Pancreas (tissue), 10 donors: ENCODE data around the gene PRKCZ. TPM values are rescaled to one million over a fixed set of nuclear protein-coding genes. Genes with fewer than 3 reads are reported as not detected.

ENCODE experiments used
- ATAC-seq, 4 donors: fragments of 200-7000 bp; cut with Tn5 transposase; one replicate each; pipeline versions ENCODE4 v1.8.0 to v1.9.1; 2020; ENCODE audit warnings: mild to moderate bottlenecking in 4 of 4, moderate library complexity in 4 of 4
- DNase-seq, 6 donors: peaks; one replicate each; pipeline ENCODE4 v3.0.0-alpha.2; 2020
- FAIRE-seq: peaks from 2 replicates; lab custom pipeline; 2012; peaks lifted over from hg19 to GRCh38; lab: Jason Lieb, UNC
- H3K27ac ChIP-seq, 4 donors: fragments of 200-600 bp; sonication (generic); 1 replicate in 3 of 4; 2 replicates in 1 of 4; pipeline versions ENCODE4 v1.5.0 to v1.8.0; 2020
- H3K27me3 ChIP-seq, 4 donors: fragments of 200-600 bp; one replicate each; pipeline ENCODE4 v1.8.0; 2021
- H3K36me3 ChIP-seq, 3 donors: fragments of 200-600 bp; sonication (generic) in 1 of 3; one replicate each; pipeline versions ENCODE4 v1.5.0 to v1.8.0; 2020 to 2021
- H3K4me1 ChIP-seq, 3 donors: fragments of 200-600 bp; one replicate each; pipeline ENCODE4 v1.8.0; 2021
- H3K4me3 ChIP-seq, 4 donors: fragments of 200-600 bp; sonication (generic) in 2 of 4; one replicate each; pipeline versions ENCODE4 v1.5.0 to v1.8.0; 2020 to 2021
- H3K9me3 ChIP-seq, 4 donors: fragments of 200-600 bp; one replicate each; pipeline ENCODE4 v1.8.0; 2021
- CTCF ChIP-seq, 4 donors: fragments of 200-600 bp; sonication (generic) in 3 of 4; IDR thresholded peaks; one replicate each; pipeline versions ENCODE4 v1.5.0 to v1.8.0; 2021; ENCODE audit warnings: antibody characterized with exemption in 4 of 4
- whole genome bisulfite sequencing, 2 donors: extraction: QIAGEN DNeasy Blood & Tissue Kit; methylation state at CpG; one replicate each; pipeline ENCODE4 v1.1.7; 2013; 5-methylcytosine and 5-hydroxymethylcytosine counted together
- intact Hi-C, 3 donors: fragments of 100-400 bp; cut with DNase I; formaldehyde crosslinking; loops; one replicate each; pipeline versions ENCODE4 v1.11.1 to v1.14.2; 2022
- polyA plus RNA-seq, 2 donors: library from polyadenylated mRNA; stranded (reverse); fragments of 200-250 nt; gene quantifications; one replicate each; pipeline ENCODE4 v1.2.3, GENCODE V29; 2013
- total RNA-seq, 6 donors: library from RNA; stranded (reverse); fragmentation: NEBNext Ultra II Directional in 4 of 6; extraction: Animal tissue kit (Norgen Biotek cat#: 25700) in 4 of 6; gene quantifications; one replicate each; pipeline versions ENCODE4 v1.2.1 to v1.2.4, GENCODE V29; 2021 to 2023
- donor health status: healthy with polysubstance abuse.
- donor health status: DM: no; HTN: no; CAD: no; lungs with moderate emphysema.
- donor health status: DM: no; HTN: no; CAD: no.
- donor health status: control.
- donor health status: control.
- donor health status: Bipolar disorder and iron deficiency.
- donor health status: DM: yes; HTN: yes; CAD: no.
- donor health status: DM: no; HTN: no; CAD: no.
- donor health status: DM: no; HTN: no; CAD: no.
- donor health status: DM: yes; HTN: yes; CAD: no.

PRKCZ gene
- total and polyA plus RNA-seq, 8 donors, result 9.8 to 27.4 (median 17.1) TPM

DNA sequence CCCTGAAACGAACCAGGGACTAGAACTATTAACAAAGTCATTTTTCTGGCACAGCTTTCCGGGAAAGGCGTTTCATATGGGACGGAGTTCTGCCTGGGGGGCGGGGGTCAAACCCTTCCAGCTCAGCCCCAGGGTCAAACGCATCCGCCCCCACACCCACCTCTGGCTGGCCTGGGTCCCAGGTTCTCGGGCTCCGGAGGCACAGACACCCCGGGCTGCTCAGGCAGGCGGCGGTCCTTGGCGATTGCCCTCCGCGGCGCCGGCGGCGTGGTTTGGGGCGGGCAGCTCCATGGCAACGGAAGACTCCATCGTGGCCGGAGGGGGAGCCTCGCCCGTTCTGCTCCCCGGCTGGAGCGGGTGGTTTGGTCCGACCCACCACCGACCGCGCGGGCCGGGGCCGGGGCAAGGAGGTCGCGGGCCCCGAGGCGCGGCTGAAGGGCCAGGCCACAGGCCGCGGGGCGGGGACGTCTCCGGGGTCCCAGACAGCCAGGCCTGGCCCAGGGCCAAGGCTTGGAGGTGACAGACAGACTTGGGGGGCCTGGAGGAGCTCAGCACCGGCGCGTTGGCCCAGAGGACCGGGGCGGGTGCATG is 46.6 kb upstream of the PRKCZ start, which contains the start of gene CFAP74:
Gene CFAP74 (minus strand): TSS at position 246 of the 591 bp plus-strand sequence. CDS start 12,830 bp downstream, outside the sequence.
- no peaks in the 10 kb centered on the region for H3K4me1 ChIP-seq
- no peak within 1 kb of the TSS for H3K4me3 ChIP-seq
- FAIRE-seq (no peak), DNase-seq (peak in 1 of 6 donors; percentile 26), ATAC-seq (peak in 2 of 4 donors; percentile 59 to 78)
- H3K27ac ChIP-seq, result no peak within 1 kb of the TSS
- 9 to 10% methylated on average over 42 to 49 of the region's 49 CpGs for WGBS, 2 donors
- H3K36me3 ChIP-seq, result no peaks in the 10 kb centered on the region
- no peaks in the 10 kb centered on the region for H3K9me3 ChIP-seq
- TF ChIP-seq CTCF (IDR thresholded peaks at IDR 0.05), result no peak
- intact Hi-C loops, result no loop called here
- H3K27me3 ChIP-seq, result peaks cover 0 to 12% (median 3%) of the 10 kb centered on the region in 4 donors

DNA sequence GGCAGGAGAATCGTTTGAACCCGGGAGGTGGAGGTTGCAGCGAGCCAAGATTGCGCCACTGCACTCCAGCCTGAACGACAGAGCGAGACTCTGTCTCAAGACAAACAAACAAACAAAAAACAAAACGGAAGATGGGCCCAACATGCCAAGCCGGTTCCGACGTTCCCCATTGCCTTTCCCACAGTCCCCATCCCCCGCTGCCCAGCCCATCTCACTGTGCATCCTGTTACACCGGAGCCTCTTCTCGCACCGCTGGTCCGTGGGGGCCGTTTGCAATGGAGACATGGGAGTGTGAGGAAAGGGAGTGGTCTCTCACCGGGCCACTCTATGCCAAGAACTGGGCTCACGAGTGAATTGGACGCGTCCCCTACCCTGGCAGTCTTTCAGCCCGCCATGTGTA is 45.4 kb upstream of the PRKCZ start:
- Histone ChIP-seq H3K9me3 (no peaks in the 10 kb centered on the region), H3K27ac (no peak overlapping the region), H3K4me1 (no peaks in the 10 kb centered on the region), H3K27me3 (peaks cover 0 to 12% (median 3%) of the 10 kb centered on the region in 4 donors), H3K4me3 (no peak overlapping the region), H3K36me3 (no peaks in the 10 kb centered on the region)
- FAIRE-seq (no peak), ATAC-seq (no peak), DNase-seq (no peak)
- intact Hi-C loops, result no loop called here
- TF ChIP-seq CTCF (IDR thresholded peaks at IDR 0.05), result no peak
- 71 to 74% methylated on average over 21 of the region's 21 CpGs for WGBS, 2 donors

DNA sequence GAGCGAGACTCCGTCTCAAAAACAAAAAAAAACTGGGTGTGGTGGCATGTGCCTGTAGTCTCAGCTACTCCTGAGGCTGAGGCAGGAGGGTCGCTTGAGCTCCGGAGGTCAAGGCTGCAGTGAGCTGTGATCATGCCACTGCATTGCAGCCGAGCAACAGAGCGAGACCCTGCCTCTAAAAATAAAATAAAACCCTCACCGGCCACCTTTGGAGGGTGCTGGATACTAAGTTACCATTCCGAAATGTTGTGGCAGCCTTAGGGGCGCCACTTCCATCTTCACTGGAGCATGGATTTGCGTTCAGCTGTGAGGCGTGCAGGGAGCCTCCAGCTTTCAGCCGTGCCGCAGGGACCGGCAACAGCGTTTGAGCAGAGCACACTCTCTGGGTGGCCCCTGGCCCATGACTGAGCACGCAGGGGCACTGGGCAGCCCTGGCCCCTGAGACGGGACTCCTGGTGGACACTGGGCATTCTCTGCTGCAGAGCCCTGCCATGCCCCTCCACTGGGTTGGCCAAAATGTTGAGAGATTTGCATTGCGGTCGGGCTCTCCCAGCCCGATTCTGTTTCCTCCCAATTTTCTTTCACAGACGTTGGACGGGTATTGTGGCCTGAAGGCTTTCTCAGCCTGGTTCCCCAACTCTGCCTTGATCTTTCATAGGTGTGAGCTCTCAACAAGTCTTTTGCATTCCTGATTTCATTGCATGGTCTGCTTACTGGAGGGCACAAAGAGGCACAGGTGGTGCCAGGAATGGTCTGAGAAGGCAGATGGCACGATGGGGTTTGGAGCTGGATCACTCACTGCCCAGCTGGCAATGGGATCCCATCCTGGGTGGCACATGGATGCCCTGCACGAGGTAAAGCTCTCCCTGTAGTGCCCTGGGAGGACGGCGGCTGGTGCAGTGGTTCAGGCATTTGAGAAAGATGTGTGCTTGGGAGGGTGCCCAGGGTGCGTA is 40.8 kb upstream of the PRKCZ start:
- no peak overlapping the region for H3K27ac ChIP-seq
- DNase-seq (no peak), ATAC-seq (no peak), FAIRE-seq (no peak)
- intact Hi-C loops, result no loop called here
- 65 to 78% methylated on average over 27 of the region's 27 CpGs for WGBS, 2 donors
- H3K9me3 ChIP-seq, result no peaks in the 10 kb centered on the region
- no peak overlapping the region for H3K4me3 ChIP-seq
- H3K27me3 ChIP-seq, result no peaks in the 10 kb centered on the region
- H3K4me1 ChIP-seq, result no peaks in the 10 kb centered on the region
- H3K36me3 ChIP-seq, result no peaks in the 10 kb centered on the region
- no peak for TF ChIP-seq CTCF (IDR thresholded peaks at IDR 0.05)

GRCh38 chr1:2014181-2014580 is 36.0 kb upstream of the PRKCZ start:
- no peaks in the 10 kb centered on the region for H3K9me3 ChIP-seq
- H3K4me3 ChIP-seq, result no peak overlapping the region
- no peak for FAIRE-seq
- ATAC-seq, result no peak
- 71 to 73% methylated on average over 15 of the region's 15 CpGs for WGBS, 2 donors
- no peaks in the 10 kb centered on the region for H3K36me3 ChIP-seq
- H3K27me3 ChIP-seq, result no peaks in the 10 kb centered on the region
- intact Hi-C loops, result no loop called here
- peak overlapping the region in 1 of 4 donors; percentile 60 for H3K27ac ChIP-seq
- H3K4me1 ChIP-seq, result no peaks in the 10 kb centered on the region
- no peak for TF ChIP-seq CTCF (IDR thresholded peaks at IDR 0.05)
- no peak for DNase-seq
